Thyroid gland (tissue), 4 donors: ENCODE results near the gene SLC35B2.

Experiments used
- CTCF ChIP-seq, 6 experiments: fragments of 200-600 bp in 3 of 6; fragments of 450-650 bp in 3 of 6; sonication (generic) in 3 of 6; IDR thresholded peaks; one replicate each; pipeline ENCODE4 v1.5.1; 2016 to 2019; ENCODE audit warnings: antibody characterized with exemption in 6 of 6, mild to moderate bottlenecking in 2 of 6, inconsistent platforms in 1 of 6, moderate library complexity in 1 of 6
- POLR2A ChIP-seq, 2 donors: fragments of 450-650 bp; IDR thresholded peaks; one replicate each; pipeline ENCODE4 v1.6.1; 2017; ENCODE audit warnings: antibody characterized with exemption in 2 of 2, mild to moderate bottlenecking in 2 of 2, moderate library complexity in 1 of 2

DNA sequence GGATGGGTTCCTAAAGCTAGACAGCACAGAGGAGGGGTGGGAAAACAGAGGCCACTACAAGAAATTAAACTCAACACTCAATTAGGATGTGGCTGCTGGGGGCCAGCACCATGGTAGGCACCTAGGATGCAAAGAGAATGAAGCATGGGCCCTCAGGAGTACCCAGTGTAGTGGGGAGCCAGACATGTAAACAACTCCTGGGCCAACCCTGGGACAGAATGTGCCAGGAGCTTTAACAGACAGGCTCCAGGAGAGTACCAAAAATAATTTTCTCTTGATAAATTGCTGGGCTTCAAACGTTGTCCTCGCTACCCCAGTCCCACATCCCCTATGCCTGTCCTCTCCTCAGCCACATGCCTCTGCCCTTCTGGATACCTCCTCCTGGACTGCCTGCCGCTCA, 14.6 kb upstream of the SLC35B2 start:
- TF ChIP-seq CTCF (IDR thresholded peaks at IDR 0.05), result no peak
- no peak for TF ChIP-seq POLR2A (IDR thresholded peaks at IDR 0.05)
